K562 (cell line): ENCODE results near the gene RALA. TPM values are rescaled to one million over a fixed set of nuclear protein-coding genes. Genes with fewer than 3 reads are reported as not detected.

ENCODE experiments used
- ARHGAP35 ChIP-seq: fragments of 450-650 bp; IDR thresholded peaks from 2 replicates; pipeline ENCODE4 v1.6.1; 2018; ENCODE audit not compliant: partially characterized antibody
- ATF2 ChIP-seq: sonication (generic); formaldehyde crosslinking; IDR thresholded peaks from 2 replicates; pipeline ENCODE4 v1.8.1; 2022; ENCODE audit warnings: missing genetic modification reagents
- CBX5 ChIP-seq: IDR thresholded peaks from 2 replicates; pipeline ENCODE4 v1.6.1; 2014; ENCODE audit warnings: low read depth, borderline replicate concordance
- COPS2 ChIP-seq: fragments of 450-650 bp; conservative IDR thresholded peaks from 2 replicates; pipeline ENCODE4 v1.6.1; 2016; ENCODE audit warnings: mild to moderate bottlenecking, moderate library complexity
- CREBBP ChIP-seq: IDR thresholded peaks from one replicate; pipeline ENCODE4 v1.6.1; 2012; ENCODE audit warnings: low read depth, mild to moderate bottlenecking, control low read depth, inconsistent platforms, low read length
- CTBP1 ChIP-seq: fragments of 450-650 bp; IDR thresholded peaks from 2 replicates; pipeline ENCODE4 v1.6.1; 2016; ENCODE audit warnings: borderline replicate concordance
- E2F3 ChIP-seq: fragments of 250-450 bp; sonication (Bioruptor Pico); IDR thresholded peaks from 2 replicates; pipeline ENCODE4 v1.4.0; 2020; ENCODE audit warnings: mild to moderate bottlenecking
- EZH2 ChIP-seq: IDR thresholded peaks from 2 replicates; pipeline ENCODE4 v1.6.1; 2012; ENCODE audit warnings: low read depth, mild to moderate bottlenecking, inconsistent platforms, low read length, borderline replicate concordance
- HNRNPH1 ChIP-seq: fragments of 200-400 bp; formaldehyde crosslinking; optimal IDR thresholded peaks from 2 replicates; pipeline ENCODE3; 2017; ENCODE audit warnings: low read depth, mild to moderate bottlenecking, low read length, moderate library complexity
- IRF2 ChIP-seq: sonication (generic); formaldehyde crosslinking; IDR thresholded peaks from 2 replicates; pipeline ENCODE4 v1.8.1; 2022; ENCODE audit warnings: mild to moderate bottlenecking, missing genetic modification reagents
- KDM1A ChIP-seq, 2 experiments: fragments of 450-650 bp; IDR thresholded peaks; 2 replicates each; pipeline ENCODE4 v1.6.1; 2016; ENCODE audit warnings: mild to moderate bottlenecking in 2 of 2
- MED1 ChIP-seq: sonication (generic); formaldehyde crosslinking; IDR thresholded peaks from 2 replicates; pipeline ENCODE4 v1.8.1; 2023; ENCODE audit warnings: missing genetic modification reagents, borderline replicate concordance
- NFE2 ChIP-seq: IDR thresholded peaks from 2 replicates; pipeline ENCODE4 v1.6.1; 2014; ENCODE audit warnings: antibody characterized with exemption, low read depth
- SAFB2 ChIP-seq: fragments of 200-400 bp; formaldehyde crosslinking; IDR thresholded peaks from 2 replicates; pipeline ENCODE4 v1.6.1; 2018; ENCODE audit warnings: borderline replicate concordance, low read length, low read depth, moderate library complexity; ENCODE audit not compliant: severe bottlenecking
- SRSF1 ChIP-seq: fragments of 200-400 bp; formaldehyde crosslinking; IDR thresholded peaks from 2 replicates; pipeline ENCODE4 v1.6.1; 2017; ENCODE audit warnings: mild to moderate bottlenecking, low read depth, low read length, moderate library complexity
- TBL1XR1 ChIP-seq, 2 experiments: IDR thresholded peaks; 2 replicates each; pipeline ENCODE4 v1.6.1; 2012; ENCODE audit warnings: improper control_type of control experiment in 2 of 2, low read length in 2 of 2, mild to moderate bottlenecking in 1 of 2
- TRIM24 ChIP-seq, 2 experiments: fragments of 450-650 bp; IDR thresholded peaks; 2 replicates each; pipeline ENCODE4 v1.6.1; 2016
- YBX1 ChIP-seq: fragments of 450-650 bp; IDR thresholded peaks from 2 replicates; pipeline ENCODE4 v1.7.1; 2016; ENCODE audit warnings: mild to moderate bottlenecking
- ZBTB7A ChIP-seq: IDR thresholded peaks from 2 replicates; pipeline ENCODE4 v1.6.1; 2011; ENCODE audit warnings: low read depth, mild to moderate bottlenecking, low read length, moderate library complexity, borderline replicate concordance; ENCODE audit not compliant: control insufficient read depth
- ZNF134 ChIP-seq: fragments of 250-450 bp; sonication (Bioruptor Pico); conservative IDR thresholded peaks from 2 replicates; pipeline ENCODE4 v1.4.0; 2020
- ZNF589 ChIP-seq: fragments of 200-800 bp; sonication (Bioruptor generic); IDR thresholded peaks from 2 replicates; pipeline ENCODE4 v1.6.1; 2016; ENCODE audit warnings: low read depth, missing genetic modification characterization, missing compliant biosample characterization
- polyA plus RNA-seq, 8 experiments: library from polyadenylated mRNA; depleted of rRNA in 4 of 8; stranded (reverse) in 5 of 8; unstranded in 3 of 8; fragments of >200 nt; fragmentation: Nextera tagmentation in 2 of 8; fragmentation: Illumina TruSeq in 1 of 8; extraction: Ambion mirVana in 2 of 8; extraction: Trizol in 1 of 8; gene quantifications; 2 replicates each; pipeline versions ENCODE4 v1.2.1 to v1.2.3, GENCODE V29; 2011 to 2014; ENCODE audit warnings: inconsistent platforms in 1 of 8, missing spikeins in 1 of 8
- total RNA-seq, 7 experiments: library from RNA; depleted of rRNA in 6 of 7; stranded (reverse); fragments of >200 nt in 6 of 7; fragmentation: Illumina TruSeq in 2 of 7; extraction: Trizol in 2 of 7; gene quantifications; 2 replicates each; pipeline versions ENCODE4 v1.2.1 to v1.2.3, GENCODE V29; 2011 to 2021; ENCODE audit warnings: low replicate concordance in 1 of 7
- TF ChIP-seq, protein P1 (sequence below): fragments of 250-450 bp; sonication (Bioruptor Pico); IDR thresholded peaks from 2 replicates; pipeline ENCODE4 v1.5.0; 2021
- TF ChIP-seq, protein P2 (sequence below): sonication (generic); formaldehyde crosslinking; IDR thresholded peaks from 2 replicates; pipeline ENCODE4 v1.4.0; 2020; ENCODE audit warnings: mild to moderate bottlenecking, missing genetic modification reagents

The RALA gene
- total and polyA plus RNA-seq, 9 of the 15 experiments (the other 6 are each of a cell fraction or from before 2014, with no cell fraction given) = 7.2 to 28.0 (median 25.7) TPM

- no peak for TF ChIP-seq E2F3 (CRISPR knock-in tag)
- no peak for TF ChIP-seq SAFB2
- peak; percentile 62 for TF ChIP-seq ZNF589 (CRISPR knock-in tag)
- TF ChIP-seq CREBBP = no peak
- TF ChIP-seq YBX1 = no peak
- no peak for TF ChIP-seq ZBTB7A
- no peak for TF ChIP-seq ATF2 (CRISPR knock-in tag)
- no peak for TF ChIP-seq SRSF1
- TF ChIP-seq ARHGAP35 = no peak
- TF ChIP-seq TRIM24 (IDR thresholded peaks at IDR 0.05) = peak; percentile 61 to 83; a peak in 3 of 4 replicates
- peak in 1 of 2 experiments; percentile 47; a peak in 1 of 4 replicates for TF ChIP-seq KDM1A (IDR thresholded peaks at IDR 0.05)
- TF ChIP-seq COPS2 = no peak
- peak; percentile 83; the same call in 1 of the 2 replicates for TF ChIP-seq CTBP1
- TF ChIP-seq EZH2 = no peak
- TF ChIP-seq TBL1XR1 (IDR thresholded peaks at IDR 0.05; ENCODE audit: low read length in 2 of 2) = peak in 1 of 2 experiments; percentile 92; a peak in 2 of 4 replicates
- no peak; the same call in 1 of the 2 replicates for TF ChIP-seq ZNF134
- TF ChIP-seq, protein P1, sequence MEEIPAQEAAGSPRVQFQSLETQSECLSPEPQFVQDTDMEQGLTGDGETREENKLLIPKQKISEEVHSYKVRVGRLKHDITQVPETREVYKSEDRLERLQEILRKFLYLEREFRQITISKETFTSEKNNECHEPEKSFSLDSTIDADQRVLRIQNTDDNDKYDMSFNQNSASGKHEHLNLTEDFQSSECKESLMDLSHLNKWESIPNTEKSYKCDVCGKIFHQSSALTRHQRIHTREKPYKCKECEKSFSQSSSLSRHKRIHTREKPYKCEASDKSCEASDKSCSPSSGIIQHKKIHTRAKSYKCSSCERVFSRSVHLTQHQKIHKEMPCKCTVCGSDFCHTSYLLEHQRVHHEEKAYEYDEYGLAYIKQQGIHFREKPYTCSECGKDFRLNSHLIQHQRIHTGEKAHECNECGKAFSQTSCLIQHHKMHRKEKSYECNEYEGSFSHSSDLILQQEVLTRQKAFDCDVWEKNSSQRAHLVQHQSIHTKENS (CRISPR knock-in tag) = no peak
- no peak for TF ChIP-seq MED1 (CRISPR knock-in tag)
- TF ChIP-seq HNRNPH1 = no peak
- TF ChIP-seq IRF2 = no peak
- peak; percentile 66 for TF ChIP-seq NFE2
- TF ChIP-seq CBX5 = peak; percentile 45; the same call in 1 of the 2 replicates
- TF ChIP-seq, protein P2, sequence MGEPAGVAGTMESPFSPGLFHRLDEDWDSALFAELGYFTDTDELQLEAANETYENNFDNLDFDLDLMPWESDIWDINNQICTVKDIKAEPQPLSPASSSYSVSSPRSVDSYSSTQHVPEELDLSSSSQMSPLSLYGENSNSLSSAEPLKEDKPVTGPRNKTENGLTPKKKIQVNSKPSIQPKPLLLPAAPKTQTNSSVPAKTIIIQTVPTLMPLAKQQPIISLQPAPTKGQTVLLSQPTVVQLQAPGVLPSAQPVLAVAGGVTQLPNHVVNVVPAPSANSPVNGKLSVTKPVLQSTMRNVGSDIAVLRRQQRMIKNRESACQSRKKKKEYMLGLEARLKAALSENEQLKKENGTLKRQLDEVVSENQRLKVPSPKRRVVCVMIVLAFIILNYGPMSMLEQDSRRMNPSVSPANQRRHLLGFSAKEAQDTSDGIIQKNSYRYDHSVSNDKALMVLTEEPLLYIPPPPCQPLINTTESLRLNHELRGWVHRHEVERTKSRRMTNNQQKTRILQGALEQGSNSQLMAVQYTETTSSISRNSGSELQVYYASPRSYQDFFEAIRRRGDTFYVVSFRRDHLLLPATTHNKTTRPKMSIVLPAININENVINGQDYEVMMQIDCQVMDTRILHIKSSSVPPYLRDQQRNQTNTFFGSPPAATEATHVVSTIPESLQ (CRISPR knock-in tag) = no peak
Observed at GRCh38 chr7:39589323-39590111, 33.9 kb upstream of the RALA start (continued).
